Retinal pigment epithelial cell (primary cell): Measurements from ENCODE around the gene MKX.

Source experiments
- DNase-seq: peaks from one replicate; pipeline ENCODE4 v3.0.0-alpha.2; 2010; ENCODE audit warnings: low read depth
- H3K4me3 ChIP-seq: 2 replicates; pipeline ENCODE4 v1.5.1; 2011; ENCODE audit warnings: mild to moderate bottlenecking, low read length, control low read depth, moderate library complexity
- CTCF ChIP-seq: conservative IDR thresholded peaks from 2 replicates; pipeline ENCODE4 v1.5.1; 2011; ENCODE audit warnings: low read depth, low read length, control low read depth, inconsistent platforms

MKX gene

GRCh38 chr10:27745732-27746396 lies at the start of gene MKX:
TSS of gene MKX (minus strand) at chr10:27745819. CDS start at chr10:27743415, 2,404 bp downstream.
- no peak for TF ChIP-seq CTCF
- peak within 1 kb of the TSS; percentile 31 for H3K4me3 ChIP-seq
- no peak for DNase-seq

- no peak for DNase-seq
- peak; percentile 39 for TF ChIP-seq CTCF
- H3K4me3 ChIP-seq, result no peak overlapping the region
These were observed 48.5 kb upstream of the MKX start for GRCh38 chr10:27794157-27794556.

- no peak overlapping the region for H3K4me3 ChIP-seq
- DNase-seq, result no peak
- no peak for TF ChIP-seq CTCF
These were observed 46.6 kb upstream of the MKX start for GRCh38 chr10:27792216-27792615.

- DNase-seq, result no peak
- TF ChIP-seq CTCF, result no peak
- no peak overlapping the region for H3K4me3 ChIP-seq
These were observed 38.7 kb upstream of the MKX start for GRCh38 chr10:27784272-27784671.

GRCh38 chr10:27783660-27784059 lies 38.0 kb upstream of the MKX start:
- peak; percentile 23 for DNase-seq
- no peak overlapping the region for H3K4me3 ChIP-seq
- TF ChIP-seq CTCF, result peak; percentile 69

- no peak for DNase-seq
- no peak overlapping the region for H3K4me3 ChIP-seq
- no peak for TF ChIP-seq CTCF
These were observed 33.9 kb upstream of the MKX start for GRCh38 chr10:27779462-27780015.

GRCh38 chr10:27774831-27775230 lies 29.2 kb upstream of the MKX start:
- H3K4me3 ChIP-seq, result no peak overlapping the region
- no peak for TF ChIP-seq CTCF
- DNase-seq, result no peak
